MM.1S (cell line): Measurements from ENCODE around the gene FZR1.

Source experiments
- CTCF ChIP-seq: fragments of 300-600 bp; sonication (generic); IDR thresholded peaks from 2 replicates; pipeline ENCODE4 v1.5.1; 2016; ENCODE audit warnings: antibody characterized with exemption, low read length, mixed read lengths
- EZH2 ChIP-seq: fragments of 300-600 bp; sonication (generic); optimal IDR thresholded peaks from 2 replicates; pipeline ENCODE3; 2017; ENCODE audit warnings: low read depth, mild to moderate bottlenecking, antibody characterized with exemption, low read length, mixed read lengths

- TF ChIP-seq CTCF (no peak), EZH2 (no peak)
Observed at GRCh38 chr19:3555653-3556422, 49.7 kb downstream of the FZR1 start.
